WERI-Rb-1 (cell line): ENCODE results near the gene PHLDA2.
A peak's percentile ranks its signal among the peaks of the same experiment; 100 is the strongest.

Experiments
- DNase-seq: peaks from one replicate; pipeline ENCODE4 v3.0.0-alpha.2; 2020
- H3K27ac ChIP-seq: fragments of 250-450 bp; sonication (Bioruptor Pico); 2 replicates; pipeline ENCODE4 v1.5.1; 2020; ENCODE audit warnings: mild to moderate bottlenecking, moderate library complexity
- H3K27me3 ChIP-seq: fragments of 250-450 bp; sonication (Bioruptor Pico); 2 replicates; pipeline ENCODE4 v1.5.1; 2021; ENCODE audit warnings: mild to moderate bottlenecking, low read depth, moderate library complexity; ENCODE audit not compliant: insufficient read depth, severe bottlenecking
- H3K36me3 ChIP-seq: fragments of 250-450 bp; sonication (Bioruptor Pico); 2 replicates; pipeline ENCODE4 v1.5.1; 2020; ENCODE audit warnings: mild to moderate bottlenecking, moderate library complexity
- H3K4me3 ChIP-seq: 2 replicates; pipeline ENCODE4 v1.5.1; 2011; ENCODE audit warnings: low read depth, mild to moderate bottlenecking, control low read depth, low read length
- H3K9me3 ChIP-seq: fragments of 250-450 bp; sonication (Bioruptor Pico); 2 replicates; pipeline ENCODE4 v1.5.1; 2021; ENCODE audit warnings: mild to moderate bottlenecking, moderate library complexity; ENCODE audit not compliant: severe bottlenecking
- CTCF ChIP-seq: IDR thresholded peaks from 2 replicates; pipeline ENCODE4 v1.5.1; 2011; ENCODE audit warnings: low read depth, mild to moderate bottlenecking, control low read depth, inconsistent platforms, low read length

Gene PHLDA2

GRCh38 chr11:2890466-2891294 is 38.5 kb downstream of the PHLDA2 start:
- peak overlapping the region; percentile 93 for H3K27ac ChIP-seq
- no peaks in the 10 kb centered on the region for H3K27me3 ChIP-seq
- H3K4me3 ChIP-seq: no peak overlapping the region
- TF ChIP-seq CTCF: no peak
- no peaks in the 10 kb centered on the region for H3K36me3 ChIP-seq
- H3K9me3 ChIP-seq: no peaks in the 10 kb centered on the region
- DNase-seq: no peak

- H3K27me3 ChIP-seq: no peaks in the 10 kb centered on the region
- no peak overlapping the region for H3K4me3 ChIP-seq
- H3K36me3 ChIP-seq: no peaks in the 10 kb centered on the region
- H3K27ac ChIP-seq: no peak overlapping the region
- DNase-seq: no peak
- TF ChIP-seq CTCF: no peak
- no peaks in the 10 kb centered on the region for H3K9me3 ChIP-seq
Observed at GRCh38 chr11:2889362-2890273, 39.6 kb downstream of the PHLDA2 start.

- no peaks in the 10 kb centered on the region for H3K36me3 ChIP-seq
- no peak overlapping the region for H3K27ac ChIP-seq
- no peak overlapping the region for H3K4me3 ChIP-seq
- no peaks in the 10 kb centered on the region for H3K9me3 ChIP-seq
- peak; percentile 98 for TF ChIP-seq CTCF
- DNase-seq: peak; percentile 92
- no peaks in the 10 kb centered on the region for H3K27me3 ChIP-seq
Observed at GRCh38 chr11:2888266-2888968, 40.8 kb downstream of the PHLDA2 start.

- Histone ChIP-seq H3K27me3 (no peaks in the 10 kb centered on the region), H3K4me3 (no peak overlapping the region), H3K36me3 (peaks cover 5% of the 10 kb centered on the region), H3K9me3 (no peaks in the 10 kb centered on the region), H3K27ac (no peak overlapping the region)
- no peak for TF ChIP-seq CTCF
- DNase-seq: no peak
Observed at GRCh38 chr11:2887515-2888195, 41.6 kb downstream of the PHLDA2 start.

- Histone ChIP-seq H3K9me3 (no peaks in the 10 kb centered on the region), H3K36me3 (peaks cover 5% of the 10 kb centered on the region), H3K27ac (no peak overlapping the region), H3K4me3 (no peak overlapping the region), H3K27me3 (no peaks in the 10 kb centered on the region)
- no peak for TF ChIP-seq CTCF
- no peak for DNase-seq
Observed at GRCh38 chr11:2886936-2887335, 42.3 kb downstream of the PHLDA2 start.
